ENCODE results near the gene KRTAP10-12. TPM values are rescaled to one million over a fixed set of nuclear protein-coding genes. Genes with fewer than 3 reads are reported as not detected.

The KRTAP10-12 gene
- total RNA-seq, 4 donors from 2014 or later, result 1.3 to 2.9 TPM; not detected in 2

DNA sequence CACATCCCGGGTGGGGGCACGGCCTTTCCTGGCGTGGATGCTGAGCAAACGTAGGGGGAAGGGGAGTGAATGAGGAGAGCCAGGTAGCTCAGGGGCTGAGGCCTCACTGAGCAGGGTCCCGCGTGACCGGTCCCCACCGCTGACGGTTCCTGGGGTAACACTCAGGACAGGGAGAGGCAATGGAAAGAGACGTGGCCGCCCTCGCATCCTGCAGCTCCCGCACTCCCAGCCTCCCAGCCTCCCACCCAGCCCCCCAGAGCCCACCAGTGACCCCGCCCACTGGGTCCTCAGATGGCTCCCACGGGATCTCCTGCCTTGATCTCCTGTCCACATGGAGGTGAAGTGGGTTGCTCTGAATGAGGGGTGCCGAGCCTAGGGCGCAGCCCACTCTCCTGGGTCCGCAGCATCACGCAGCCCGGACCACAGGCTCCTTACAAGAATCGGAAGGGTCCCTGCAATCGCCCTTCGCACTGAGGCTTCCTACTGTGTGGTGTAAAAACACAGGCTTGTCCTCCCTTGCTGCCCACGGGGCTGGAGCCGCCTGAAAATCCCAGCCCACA, 12.0 kb downstream of the KRTAP10-12 start:
- WGBS, result 0% methylated on average over 2 of the region's 25 CpGs
- Histone ChIP-seq H3K27me3 (peaks cover 92% of the 10 kb centered on the region), H3K36me3 (no peaks in the 10 kb centered on the region), H3K4me1 (peaks cover 39% of the 10 kb centered on the region), H3K9me3 (no peaks in the 10 kb centered on the region), H3K4me3 (peak overlapping the region; percentile 36), H3K27ac (no peak overlapping the region)
- TF ChIP-seq POLR2A (IDR thresholded peaks at IDR 0.05) (no peak), POLR2AphosphoS5 (IDR thresholded peaks at IDR 0.05) (no peak), EP300 (IDR thresholded peaks at IDR 0.05) (no peak)
- TF ChIP-seq, protein P1, sequence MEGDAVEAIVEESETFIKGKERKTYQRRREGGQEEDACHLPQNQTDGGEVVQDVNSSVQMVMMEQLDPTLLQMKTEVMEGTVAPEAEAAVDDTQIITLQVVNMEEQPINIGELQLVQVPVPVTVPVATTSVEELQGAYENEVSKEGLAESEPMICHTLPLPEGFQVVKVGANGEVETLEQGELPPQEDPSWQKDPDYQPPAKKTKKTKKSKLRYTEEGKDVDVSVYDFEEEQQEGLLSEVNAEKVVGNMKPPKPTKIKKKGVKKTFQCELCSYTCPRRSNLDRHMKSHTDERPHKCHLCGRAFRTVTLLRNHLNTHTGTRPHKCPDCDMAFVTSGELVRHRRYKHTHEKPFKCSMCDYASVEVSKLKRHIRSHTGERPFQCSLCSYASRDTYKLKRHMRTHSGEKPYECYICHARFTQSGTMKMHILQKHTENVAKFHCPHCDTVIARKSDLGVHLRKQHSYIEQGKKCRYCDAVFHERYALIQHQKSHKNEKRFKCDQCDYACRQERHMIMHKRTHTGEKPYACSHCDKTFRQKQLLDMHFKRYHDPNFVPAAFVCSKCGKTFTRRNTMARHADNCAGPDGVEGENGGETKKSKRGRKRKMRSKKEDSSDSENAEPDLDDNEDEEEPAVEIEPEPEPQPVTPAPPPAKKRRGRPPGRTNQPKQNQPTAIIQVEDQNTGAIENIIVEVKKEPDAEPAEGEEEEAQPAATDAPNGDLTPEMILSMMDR (IDR thresholded peaks at IDR 0.05), result no peak
- peak in 1 of 2 donors; percentile 37 for DNase-seq (ENCODE audit: low spot score in 2 of 2)

DNA sequence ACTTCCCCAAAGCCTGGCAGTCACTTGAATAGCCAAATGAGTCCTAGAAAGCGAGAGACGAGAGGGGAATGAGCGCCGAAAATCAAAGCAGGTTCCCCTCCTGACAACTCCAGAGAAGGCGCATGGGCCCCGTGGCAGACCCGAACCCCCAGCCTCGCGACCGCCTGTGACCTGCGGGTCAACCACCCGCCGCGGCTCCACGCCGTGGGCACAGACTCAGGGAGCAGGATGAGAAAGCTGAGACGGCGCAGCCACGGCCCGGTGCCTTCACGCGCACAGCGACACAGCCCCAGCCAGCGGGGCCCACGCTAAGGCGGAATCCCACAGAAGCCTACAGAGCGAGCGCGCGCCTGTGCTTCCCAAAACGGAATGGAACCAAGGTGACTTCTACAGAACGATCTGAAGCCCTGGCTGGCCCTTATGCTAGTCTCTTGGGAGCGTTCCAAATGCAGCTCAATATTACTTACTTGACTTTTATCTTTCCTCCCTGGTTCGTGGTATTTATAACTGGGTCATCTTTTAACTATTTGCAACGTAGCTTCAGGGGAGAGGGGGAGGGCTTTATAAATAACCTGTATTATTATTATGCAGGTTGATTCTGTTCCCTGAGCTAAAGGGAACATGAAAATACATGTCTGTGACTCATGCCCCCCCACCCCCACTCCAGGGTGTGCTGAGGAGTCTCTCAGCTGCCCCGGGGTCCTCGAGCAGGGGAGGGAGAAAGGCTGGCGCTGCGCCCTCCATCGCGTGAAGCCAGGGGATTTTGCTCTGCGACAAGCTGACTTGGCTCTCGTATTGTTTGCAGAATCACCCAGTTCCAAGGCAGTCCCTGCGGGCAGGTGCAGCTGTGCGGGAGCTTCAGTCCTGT, 12.7 kb downstream of the KRTAP10-12 start:
- WGBS, result 2% methylated on average over 20 of the region's 45 CpGs
- TF ChIP-seq EP300 (IDR thresholded peaks at IDR 0.05), result no peak
- TF ChIP-seq POLR2A (IDR thresholded peaks at IDR 0.05), result no peak
- TF ChIP-seq, protein P1 (IDR thresholded peaks at IDR 0.05), result no peak
- Histone ChIP-seq H3K4me1 (peaks cover 39% of the 10 kb centered on the region), H3K27ac (no peak overlapping the region), H3K27me3 (peaks cover 91% of the 10 kb centered on the region), H3K9me3 (no peaks in the 10 kb centered on the region), H3K4me3 (peak overlapping the region; percentile 36), H3K36me3 (no peaks in the 10 kb centered on the region)
- DNase-seq (ENCODE audit: low spot score in 2 of 2), result peak; percentile 46 to 76

DNA sequence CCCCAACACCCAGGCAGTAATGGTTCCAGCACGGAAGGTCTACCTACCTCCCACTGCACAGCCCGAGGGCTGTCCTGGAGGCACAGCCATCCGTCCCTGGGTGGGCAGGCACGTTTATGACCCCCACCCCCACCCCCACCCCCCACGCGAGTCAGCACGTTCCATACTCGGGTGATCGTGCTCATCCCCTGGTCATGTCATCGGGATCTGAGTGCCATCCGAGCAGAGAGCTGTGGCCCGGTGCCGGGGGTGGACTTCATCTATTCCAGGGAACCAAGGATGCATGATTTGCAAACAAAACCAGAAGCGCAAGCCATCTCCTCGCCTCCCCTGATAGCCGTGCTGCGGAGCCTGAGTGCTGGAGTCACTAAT, 13.3 kb downstream of the KRTAP10-12 start:
- no peak overlapping the region for H3K27ac ChIP-seq
- no peaks in the 10 kb centered on the region for H3K36me3 ChIP-seq
- H3K9me3 ChIP-seq, result no peaks in the 10 kb centered on the region
- no peak overlapping the region for H3K4me3 ChIP-seq
- peak in 1 of 2 donors; percentile 75 for DNase-seq (ENCODE audit: low spot score in 2 of 2)
- peaks cover 39% of the 10 kb centered on the region for H3K4me1 ChIP-seq
- peaks cover 89% of the 10 kb centered on the region for H3K27me3 ChIP-seq
- TF ChIP-seq, protein P1 (IDR thresholded peaks at IDR 0.05), result no peak
- TF ChIP-seq POLR2A (IDR thresholded peaks at IDR 0.05), result no peak
- TF ChIP-seq POLR2AphosphoS5 (IDR thresholded peaks at IDR 0.05), result no peak
- TF ChIP-seq EP300 (IDR thresholded peaks at IDR 0.05), result no peak
- WGBS, result 8% methylated on average over 13 of the region's 17 CpGs

DNA sequence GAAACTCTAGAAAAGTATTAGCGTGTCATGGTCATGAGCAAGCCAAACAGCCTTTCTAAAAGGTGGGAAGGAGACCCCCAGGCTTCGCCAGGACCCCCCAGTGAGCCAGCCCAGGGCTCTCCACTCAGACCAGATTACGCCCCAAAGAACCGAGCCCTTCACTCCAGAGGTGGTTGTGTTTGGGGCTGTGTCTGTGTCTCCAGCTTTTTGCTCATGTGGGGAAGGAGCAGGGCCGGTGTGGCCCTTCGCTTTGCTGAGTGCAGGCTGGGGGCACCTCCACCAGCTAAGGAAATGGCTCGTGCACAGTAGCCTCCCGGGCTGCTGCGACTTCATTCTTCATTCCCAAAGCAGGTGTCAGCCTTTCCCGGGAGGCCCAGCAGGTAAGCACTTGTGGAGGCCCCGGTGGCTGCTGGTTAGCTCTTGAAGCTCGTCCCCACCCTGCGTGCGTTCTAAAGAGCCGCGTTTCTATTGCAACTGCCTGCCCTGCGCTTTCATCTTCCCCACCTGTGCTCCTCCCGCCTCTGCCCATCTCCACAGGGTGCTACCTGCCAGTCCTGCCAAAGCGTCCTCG, 13.9 kb downstream of the KRTAP10-12 start:
- H3K27ac ChIP-seq, result peak overlapping the region; percentile 42
- H3K4me1 ChIP-seq, result peaks cover 39% of the 10 kb centered on the region
- TF ChIP-seq POLR2A (IDR thresholded peaks at IDR 0.05) (no peak), EP300 (IDR thresholded peaks at IDR 0.05) (no peak), POLR2AphosphoS5 (IDR thresholded peaks at IDR 0.05) (no peak)
- TF ChIP-seq, protein P1 (IDR thresholded peaks at IDR 0.05), result no peak
- peak in 1 of 2 donors; percentile 56 for DNase-seq (ENCODE audit: low spot score in 2 of 2)
- H3K9me3 ChIP-seq, result no peaks in the 10 kb centered on the region
- H3K36me3 ChIP-seq, result no peaks in the 10 kb centered on the region
- peak overlapping the region; percentile 12 for H3K4me3 ChIP-seq
- 3% methylated on average over 14 of the region's 20 CpGs for WGBS
- H3K27me3 ChIP-seq, result peaks cover 87% of the 10 kb centered on the region
